ENCODE data around the gene FFAR4. TPM values are rescaled to one million over a fixed set of nuclear protein-coding genes. Genes with fewer than 3 reads are reported as not detected.

Gene FFAR4
- total and polyA plus RNA-seq, 9 donors: 0.02 to 0.05 (median 0.04) TPM; not detected in 6

GRCh38 chr10:93598157-93598556 lies 31.7 kb downstream of the FFAR4 start:
- Histone ChIP-seq H3K9me3 (replicated peaks; ENCODE audit: control insufficient read depth, low read depth, low read length) (no peaks in the 10 kb centered on the region), H3K4me3 (ENCODE audit: low read length) (no peak overlapping the region), H3K4me1 (ENCODE audit: control insufficient read depth, insufficient read depth, low read length) (peaks cover 8% of the 10 kb centered on the region), H3K27ac (ENCODE audit: low read length) (no peak overlapping the region), H3K36me3 (ENCODE audit: control insufficient read depth, insufficient read depth, low read length) (no peaks in the 10 kb centered on the region), H3K27me3 (ENCODE audit: control insufficient read depth, insufficient read depth, low read length) (peaks cover 26% of the 10 kb centered on the region)
- no CpG with 5 or more reads among the region's 5 CpGs for WGBS (ENCODE audit: insufficient coverage)
- no peak for DNase-seq

GRCh38 chr10:93599335-93599734 lies 32.9 kb downstream of the FFAR4 start:
- DNase-seq: no peak
- Histone ChIP-seq H3K27me3 (ENCODE audit: control insufficient read depth, insufficient read depth, low read length) (peaks cover 29% of the 10 kb centered on the region), H3K4me1 (ENCODE audit: control insufficient read depth, insufficient read depth, low read length) (peaks cover 8% of the 10 kb centered on the region), H3K9me3 (replicated peaks; ENCODE audit: control insufficient read depth, low read depth, low read length) (no peaks in the 10 kb centered on the region), H3K4me3 (ENCODE audit: low read length) (no peak overlapping the region), H3K27ac (ENCODE audit: low read length) (no peak overlapping the region), H3K36me3 (ENCODE audit: control insufficient read depth, insufficient read depth, low read length) (no peaks in the 10 kb centered on the region)
- WGBS (ENCODE audit: insufficient coverage): no CpG with 5 or more reads among the region's 1 CpG

- Histone ChIP-seq H3K27me3 (ENCODE audit: control insufficient read depth, insufficient read depth, low read length) (peaks cover 32% of the 10 kb centered on the region), H3K9me3 (replicated peaks; ENCODE audit: control insufficient read depth, low read depth, low read length) (no peaks in the 10 kb centered on the region), H3K4me3 (ENCODE audit: low read length) (no peak overlapping the region), H3K4me1 (ENCODE audit: control insufficient read depth, insufficient read depth, low read length) (peaks cover 8% of the 10 kb centered on the region), H3K36me3 (ENCODE audit: control insufficient read depth, insufficient read depth, low read length) (no peaks in the 10 kb centered on the region), H3K27ac (ENCODE audit: low read length) (no peak overlapping the region)
- DNase-seq: no peak
- 82% methylated on average over 2 of the region's 4 CpGs for WGBS (ENCODE audit: insufficient coverage)
Measured at GRCh38 chr10:93599778-93600177, 33.3 kb downstream of the FFAR4 start.

- H3K27ac ChIP-seq (ENCODE audit: low read length): no peak overlapping the region
- 10% methylated on average over 43 of the region's 60 CpGs for WGBS (ENCODE audit: insufficient coverage)
- DNase-seq: peak; percentile 66
- H3K4me1 ChIP-seq (ENCODE audit: control insufficient read depth, insufficient read depth, low read length): peaks cover 8% of the 10 kb centered on the region
- H3K4me3 ChIP-seq (ENCODE audit: low read length): no peak overlapping the region
- H3K27me3 ChIP-seq (ENCODE audit: control insufficient read depth, insufficient read depth, low read length): peaks cover 32% of the 10 kb centered on the region
- H3K9me3 ChIP-seq (replicated peaks; ENCODE audit: control insufficient read depth, low read depth, low read length): no peaks in the 10 kb centered on the region
- H3K36me3 ChIP-seq (ENCODE audit: control insufficient read depth, insufficient read depth, low read length): no peaks in the 10 kb centered on the region
Measured at GRCh38 chr10:93600446-93601145, 34.1 kb downstream of the FFAR4 start.

- Histone ChIP-seq H3K4me1 (ENCODE audit: control insufficient read depth, insufficient read depth, low read length) (peaks cover 8% of the 10 kb centered on the region), H3K9me3 (replicated peaks; ENCODE audit: control insufficient read depth, low read depth, low read length) (no peaks in the 10 kb centered on the region), H3K36me3 (ENCODE audit: control insufficient read depth, insufficient read depth, low read length) (no peaks in the 10 kb centered on the region), H3K27me3 (ENCODE audit: control insufficient read depth, insufficient read depth, low read length) (peaks cover 32% of the 10 kb centered on the region), H3K27ac (ENCODE audit: low read length) (no peak within 1 kb of the TSS), H3K4me3 (ENCODE audit: low read length) (peak within 1 kb of the TSS; percentile 28)
- under 1% methylated on average over 57 of the region's 63 CpGs for WGBS (ENCODE audit: insufficient coverage)
- DNase-seq: peak; percentile 13
Measured at GRCh38 chr10:93601146-93601773, 34.8 kb downstream of the FFAR4 start, which contains the start of gene RBP4. Gene RBP4, minus strand, starts transcription at chr10:93601235. Its CDS starts 207 bp downstream, at chr10:93601028.

GRCh38 chr10:93601774-93602162 lies 35.3 kb downstream of the FFAR4 start:
- Histone ChIP-seq H3K4me3 (ENCODE audit: low read length) (no peak overlapping the region), H3K27ac (ENCODE audit: low read length) (no peak overlapping the region), H3K9me3 (replicated peaks; ENCODE audit: control insufficient read depth, low read depth, low read length) (no peaks in the 10 kb centered on the region), H3K36me3 (ENCODE audit: control insufficient read depth, insufficient read depth, low read length) (no peaks in the 10 kb centered on the region), H3K27me3 (ENCODE audit: control insufficient read depth, insufficient read depth, low read length) (peaks cover 32% of the 10 kb centered on the region), H3K4me1 (ENCODE audit: control insufficient read depth, insufficient read depth, low read length) (peaks cover 8% of the 10 kb centered on the region)
- no peak for DNase-seq
- 11% methylated on average over 5 of the region's 7 CpGs for WGBS (ENCODE audit: insufficient coverage)

- H3K4me1 ChIP-seq (ENCODE audit: control insufficient read depth, insufficient read depth, low read length): peaks cover 8% of the 10 kb centered on the region
- H3K4me3 ChIP-seq (ENCODE audit: low read length): no peak overlapping the region
- H3K36me3 ChIP-seq (ENCODE audit: control insufficient read depth, insufficient read depth, low read length): no peaks in the 10 kb centered on the region
- DNase-seq: no peak
- peaks cover 35% of the 10 kb centered on the region for H3K27me3 ChIP-seq (ENCODE audit: control insufficient read depth, insufficient read depth, low read length)
- WGBS (ENCODE audit: insufficient coverage): no CpG with 5 or more reads among the region's 2 CpGs
- H3K9me3 ChIP-seq (replicated peaks; ENCODE audit: control insufficient read depth, low read depth, low read length): no peaks in the 10 kb centered on the region
- H3K27ac ChIP-seq (ENCODE audit: low read length): no peak overlapping the region
Measured at GRCh38 chr10:93603023-93603422, 36.6 kb downstream of the FFAR4 start.

GRCh38 chr10:93604146-93604545 lies 37.7 kb downstream of the FFAR4 start:
- no peak for DNase-seq
- H3K4me3 ChIP-seq (ENCODE audit: low read length): no peak overlapping the region
- no CpG with 5 or more reads among the region's 2 CpGs for WGBS (ENCODE audit: insufficient coverage)
- no peaks in the 10 kb centered on the region for H3K9me3 ChIP-seq (replicated peaks; ENCODE audit: control insufficient read depth, low read depth, low read length)
- H3K27ac ChIP-seq (ENCODE audit: low read length): no peak overlapping the region
- peaks cover 8% of the 10 kb centered on the region for H3K4me1 ChIP-seq (ENCODE audit: control insufficient read depth, insufficient read depth, low read length)
- no peaks in the 10 kb centered on the region for H3K36me3 ChIP-seq (ENCODE audit: control insufficient read depth, insufficient read depth, low read length)
- H3K27me3 ChIP-seq (ENCODE audit: control insufficient read depth, insufficient read depth, low read length): peaks cover 35% of the 10 kb centered on the region

- H3K36me3 ChIP-seq (ENCODE audit: control insufficient read depth, insufficient read depth, low read length): no peaks in the 10 kb centered on the region
- no CpG with 5 or more reads among the region's 3 CpGs for WGBS (ENCODE audit: insufficient coverage)
- DNase-seq: no peak
- no peaks in the 10 kb centered on the region for H3K9me3 ChIP-seq (replicated peaks; ENCODE audit: control insufficient read depth, low read depth, low read length)
- no peak overlapping the region for H3K4me3 ChIP-seq (ENCODE audit: low read length)
- no peaks in the 10 kb centered on the region for H3K4me1 ChIP-seq (ENCODE audit: control insufficient read depth, insufficient read depth, low read length)
- H3K27ac ChIP-seq (ENCODE audit: low read length): no peak overlapping the region
- H3K27me3 ChIP-seq (ENCODE audit: control insufficient read depth, insufficient read depth, low read length): peaks cover 11% of the 10 kb centered on the region
Measured at GRCh38 chr10:93608421-93608820, 42.0 kb downstream of the FFAR4 start.

- no peaks in the 10 kb centered on the region for H3K4me1 ChIP-seq (ENCODE audit: control insufficient read depth, insufficient read depth, low read length)
- DNase-seq: no peak
Measured at GRCh38 chr10:93612311-93612710, 45.8 kb downstream of the FFAR4 start, which contains the start of gene PDE6C. Gene PDE6C, plus strand, starts transcription at chr10:93612537. Its CDS starts 189 bp downstream, at chr10:93612726.

More at GRCh38 chr10:93612311-93612710, 45.8 kb downstream of the FFAR4 start, which contains the start of gene PDE6C:
- no peaks in the 10 kb centered on the region for H3K9me3 ChIP-seq (replicated peaks; ENCODE audit: control insufficient read depth, low read depth, low read length)
- peaks cover 5% of the 10 kb centered on the region for H3K27me3 ChIP-seq (ENCODE audit: control insufficient read depth, insufficient read depth, low read length)
- no peaks in the 10 kb centered on the region for H3K36me3 ChIP-seq (ENCODE audit: control insufficient read depth, insufficient read depth, low read length)
- H3K4me3 ChIP-seq (ENCODE audit: low read length): no peak within 1 kb of the TSS
- whole genome bisulfite sequencing (ENCODE audit: insufficient coverage): 82% methylated on average over 4 of the region's 6 CpGs
- no peak within 1 kb of the TSS for H3K27ac ChIP-seq (ENCODE audit: low read length)

Measured in muscle of leg (tissue), 11 donors.